H1 (cell line): ENCODE results near the gene TTC34. TPM values are rescaled to one million over a fixed set of nuclear protein-coding genes. Genes with fewer than 3 reads are reported as not detected.

ENCODE experiments used
- CTCF ChIA-PET: fragments of 300-600 bp; sonication (Branson Sonifier 250); formaldehyde crosslinking; loops from one replicate; lab custom pipeline; 2021; ENCODE audit not compliant: partially characterized antibody; lab: Charles Lee
- POLR2A ChIA-PET: fragments of 300-600 bp; sonication (Branson Sonifier 250); formaldehyde crosslinking; loops from one replicate; lab custom pipeline; 2021; ENCODE audit warnings: inconsistent platforms; ENCODE audit not compliant: partially characterized antibody; lab: Charles Lee
- DNase-seq, 2 experiments: peaks; one replicate each; pipeline versions ENCODE4 v3.0.0 to v3.0.0-alpha.2; 2010 to 2022; ENCODE audit warnings: low spot score in 2 of 2, low read depth in 1 of 2, mixed read lengths in 1 of 2
- FAIRE-seq: peaks from 2 replicates; lab custom pipeline; 2011; peaks lifted over from hg19 to GRCh38; lab: Jason Lieb, UNC
- H2AFZ ChIP-seq: 2 replicates; pipeline ENCODE4 v1.8.1; 2012; ENCODE audit warnings: low read length, inconsistent platforms
- H2AK5ac ChIP-seq: 2 replicates; pipeline ENCODE4 v1.6.1; 2013; ENCODE audit warnings: low read depth, low read length
- H2BK120ac ChIP-seq: replicated peaks from 2 replicates; pipeline ENCODE3; 2013; ENCODE audit warnings: low read depth, low read length, inconsistent platforms
- H2BK12ac ChIP-seq: 2 replicates; pipeline ENCODE4 v1.6.1; 2013; ENCODE audit warnings: low read depth, low read length
- H2BK15ac ChIP-seq: 2 replicates; pipeline ENCODE4 v1.6.1; 2013; ENCODE audit warnings: low read length
- H2BK20ac ChIP-seq: 2 replicates; pipeline ENCODE4 v1.6.1; 2013; ENCODE audit warnings: low read length
- H2BK5ac ChIP-seq: 2 replicates; pipeline ENCODE4 v1.6.1; 2013; ENCODE audit warnings: low read depth, low read length
- H3K14ac ChIP-seq: 2 replicates; pipeline ENCODE4 v1.6.1; 2013; ENCODE audit warnings: inconsistent platforms; ENCODE audit not compliant: insufficient read length
- H3K18ac ChIP-seq: 2 replicates; pipeline ENCODE4 v1.6.1; 2013; ENCODE audit warnings: low read length; ENCODE audit errors: extremely low read depth
- H3K23ac ChIP-seq: 2 replicates; pipeline ENCODE4 v1.6.1; 2013; ENCODE audit warnings: inconsistent platforms; ENCODE audit not compliant: insufficient read length
- H3K23me2 ChIP-seq: 2 replicates; pipeline ENCODE4 v1.6.1; 2013; ENCODE audit warnings: low read depth, low read length
- H3K27ac ChIP-seq: 2 replicates; pipeline ENCODE4 v1.6.1; 2011; ENCODE audit warnings: low read depth, low read length, inconsistent platforms
- H3K27me3 ChIP-seq, 4 experiments: replicated peaks in 1 of 4; 1 replicate in 1 of 4; 2 replicates in 3 of 4; pipeline versions ENCODE4 v1.6.1 to v1.8.1; 2011 to 2013; ENCODE audit warnings: low read length in 3 of 4, mild to moderate bottlenecking in 3 of 4, inconsistent platforms in 2 of 4, mixed read lengths in 2 of 4, moderate library complexity in 1 of 4; ENCODE audit not compliant: control insufficient read depth in 3 of 4, insufficient read depth in 3 of 4; ENCODE audit errors: extremely low read depth in 1 of 4
- H3K36me3 ChIP-seq, 4 experiments: 2 replicates each; pipeline versions ENCODE4 v1.6.1 to v1.8.1; 2011 to 2013; ENCODE audit warnings: mild to moderate bottlenecking in 4 of 4, low read length in 3 of 4, moderate library complexity in 2 of 4, control low read depth in 1 of 4, inconsistent platforms in 1 of 4; ENCODE audit not compliant: insufficient read depth in 4 of 4, control insufficient read depth in 2 of 4
- H3K4ac ChIP-seq: replicated peaks from 2 replicates; pipeline ENCODE3; 2013; ENCODE audit warnings: low read length, low read depth, mixed read lengths, inconsistent platforms; ENCODE audit not compliant: insufficient read length
- H3K4me1 ChIP-seq, 4 experiments: replicated peaks in 1 of 4; 1 replicate in 1 of 4; 2 replicates in 3 of 4; pipeline versions ENCODE4 v1.6.1 to v1.8.1; 2011 to 2013; ENCODE audit warnings: low read length in 3 of 4, inconsistent platforms in 2 of 4, mixed read lengths in 1 of 4; ENCODE audit not compliant: insufficient read depth in 4 of 4, control insufficient read depth in 3 of 4
- H3K4me2 ChIP-seq, 2 experiments: 2 replicates each; pipeline versions ENCODE4 v1.6.1 to v1.8.1; 2011 to 2013; ENCODE audit warnings: low read depth in 2 of 2, low read length in 2 of 2, control low read depth in 1 of 2, inconsistent platforms in 1 of 2, mild to moderate bottlenecking in 1 of 2; ENCODE audit not compliant: insufficient read depth in 1 of 2
- H3K4me3 ChIP-seq, 4 experiments: fragments of 200-600, 300-600 bp in 1 of 4; sonication (generic), shearing (Covaris generic), sonication (Bioruptor Twin) in 1 of 4; 2 replicates each; pipeline versions ENCODE4 v1.5.1 to v1.8.1; 2011 to 2016; ENCODE audit warnings: low read length in 4 of 4, low read depth in 3 of 4, control low read depth in 2 of 4, inconsistent platforms in 2 of 4, mild to moderate bottlenecking in 2 of 4, mixed read lengths in 1 of 4, moderate library complexity in 1 of 4; ENCODE audit not compliant: insufficient read depth in 2 of 4; ENCODE audit errors: extremely low read depth in 1 of 4
- H3K56ac ChIP-seq: replicated peaks from 2 replicates; pipeline ENCODE3; 2013; ENCODE audit warnings: low read depth, mild to moderate bottlenecking, mixed read lengths, low read length, inconsistent platforms; ENCODE audit not compliant: insufficient read length
- H3K79me1 ChIP-seq: 2 replicates; pipeline ENCODE4 v1.6.1; 2013; ENCODE audit warnings: low read depth, low read length, control low read depth
- H3K79me2 ChIP-seq, 2 experiments: 2 replicates each; pipeline versions ENCODE4 v1.6.1 to v1.8.1; 2012 to 2013; ENCODE audit warnings: low read length in 2 of 2, mild to moderate bottlenecking in 2 of 2, inconsistent platforms in 1 of 2; ENCODE audit not compliant: insufficient read depth in 2 of 2, control insufficient read depth in 1 of 2
- H3K9ac ChIP-seq, 4 experiments: replicated peaks in 1 of 4; 1 replicate in 1 of 4; 2 replicates in 3 of 4; pipeline versions ENCODE4 v1.6.1 to v1.8.1; 2011 to 2013; ENCODE audit warnings: low read depth in 3 of 4, low read length in 3 of 4, control low read depth in 2 of 4, mild to moderate bottlenecking in 2 of 4, moderate library complexity in 2 of 4, inconsistent platforms in 1 of 4; ENCODE audit errors: extremely low read depth in 1 of 4
- H3K9me3 ChIP-seq, 2 experiments: 2 replicates each; pipeline versions ENCODE4 v1.6.1 to v1.8.1; 2012 to 2013; ENCODE audit warnings: mild to moderate bottlenecking in 2 of 2, moderate library complexity in 2 of 2, control low read depth in 1 of 2, inconsistent platforms in 1 of 2, low read depth in 1 of 2, low read length in 1 of 2, mixed read lengths in 1 of 2; ENCODE audit not compliant: insufficient read depth in 2 of 2
- H4K20me1 ChIP-seq, 2 experiments: replicated peaks in 1 of 2; 2 replicates each; pipeline versions ENCODE3 to v1.8.1; 2011 to 2013; ENCODE audit warnings: inconsistent platforms in 2 of 2, low read length in 2 of 2, mild to moderate bottlenecking in 1 of 2; ENCODE audit not compliant: insufficient read depth in 2 of 2, control insufficient read depth in 1 of 2
- H4K5ac ChIP-seq: 2 replicates; pipeline ENCODE4 v1.6.1; 2013; ENCODE audit warnings: low read length, low read depth, mixed read lengths, inconsistent platforms; ENCODE audit not compliant: insufficient read length
- H4K8ac ChIP-seq: 2 replicates; pipeline ENCODE4 v1.8.0; 2013; ENCODE audit warnings: mild to moderate bottlenecking, moderate library complexity, low read length, inconsistent platforms; ENCODE audit not compliant: insufficient read depth; ENCODE audit errors: extremely low read depth
- H4K91ac ChIP-seq: replicated peaks from 2 replicates; pipeline ENCODE3; 2013; ENCODE audit warnings: low read length, mixed read lengths, inconsistent platforms; ENCODE audit not compliant: insufficient read length
- EZH2 ChIP-seq: fragments of 200-600 bp; sonication (generic); IDR thresholded peaks from 2 replicates; pipeline ENCODE4 v1.7.1; 2012; ENCODE audit warnings: low read depth, mild to moderate bottlenecking, moderate library complexity, low read length, inconsistent platforms; ENCODE audit not compliant: severe bottlenecking
- POU5F1 ChIP-seq: IDR thresholded peaks from 2 replicates; pipeline ENCODE4 v1.6.1; 2011; ENCODE audit warnings: low read depth, mild to moderate bottlenecking, low read length, moderate library complexity
- SIX5 ChIP-seq: IDR thresholded peaks from 2 replicates; pipeline ENCODE4 v1.6.1; 2011; ENCODE audit warnings: mild to moderate bottlenecking, low read depth, low read length
- SP2 ChIP-seq: IDR thresholded peaks from 2 replicates; pipeline ENCODE4 v1.6.1; 2012; ENCODE audit warnings: mild to moderate bottlenecking, low read length, inconsistent platforms
- YY1 ChIP-seq: IDR thresholded peaks from 2 replicates; pipeline ENCODE4 v1.6.1; 2011; ENCODE audit warnings: low read depth, mild to moderate bottlenecking, low read length
- WGBS, 2 experiments: shearing (Covaris generic) in 1 of 2; methylation state at CpG; one replicate each; pipeline versions ENCODE4 v1.1.6 to v1.1.7; 2013 to 2015; ENCODE audit warnings: low lambda C conversion rate in 2 of 2, mixed read lengths in 2 of 2, inconsistent platforms in 1 of 2, low coverage in 1 of 2, missing lambda C conversion rate in 1 of 2; ENCODE audit not compliant: insufficient replicate concordance in 2 of 2, insufficient coverage in 1 of 2, insufficient read length in 1 of 2; ENCODE audit errors: extremely low coverage in 1 of 2, missing lambda C conversion rate in 1 of 2; 5-methylcytosine and 5-hydroxymethylcytosine counted together
- polyA plus RNA-seq, 7 experiments: library from polyadenylated mRNA; depleted of rRNA in 3 of 7; stranded (reverse) in 5 of 7; unstranded in 2 of 7; fragments of >200 nt in 5 of 7; fragments of 200-250 nt in 2 of 7; gene quantifications; 1 replicate in 5 of 7; 2 replicates in 1 of 7; 4 replicates in 1 of 7; pipeline versions ENCODE4 v1.2.1 to v1.2.3, GENCODE V29; 2011 to 2013; ENCODE audit warnings: missing spikeins in 2 of 7, mixed read lengths in 2 of 7
- total RNA-seq: library from RNA; stranded (reverse); fragmentation: NEBNext Ultra II Directional; extraction: Animal tissue kit (Norgen Biotek cat#: 25700); gene quantifications from 2 replicates; pipeline ENCODE4 v1.2.1, GENCODE V29; 2021

Gene TTC34
- total and polyA plus RNA-seq, 2 of the 8 experiments (the other 6 are each of a cell fraction or from before 2014, with no cell fraction given), result 0.23 to 0.50 TPM

DNA sequence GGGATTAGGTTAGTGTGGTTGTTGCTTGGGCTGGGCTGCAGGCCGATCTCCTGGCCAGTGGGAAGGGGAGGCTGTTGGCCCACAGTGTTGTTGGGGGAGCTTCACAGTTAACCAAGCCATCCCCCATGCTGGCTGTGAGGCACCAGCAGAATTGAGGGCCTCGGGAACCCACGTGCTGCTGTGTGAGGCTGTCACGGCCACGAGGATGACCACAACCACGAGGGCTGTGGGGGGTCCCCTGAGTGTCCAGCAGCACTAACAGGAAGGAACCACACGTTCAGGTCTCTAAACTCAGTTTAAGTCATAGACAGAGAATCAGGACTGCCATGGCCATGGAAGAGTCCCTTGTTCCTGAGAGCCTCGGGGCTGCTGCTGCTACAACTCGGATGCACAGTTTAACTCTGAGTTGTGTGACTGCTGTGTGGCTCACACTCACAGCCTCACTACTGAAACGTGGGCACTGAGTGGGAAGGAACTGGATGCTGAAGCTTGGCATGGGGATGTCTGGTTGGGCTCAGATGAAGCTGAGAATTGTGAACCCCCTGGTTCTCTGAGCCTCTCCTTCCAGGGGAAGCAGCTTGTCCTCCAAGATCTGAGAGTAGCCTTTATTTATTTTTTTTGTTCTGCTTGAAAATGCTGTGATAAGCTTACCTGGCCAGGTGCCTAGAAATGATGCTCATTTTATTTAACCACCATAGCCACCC lies 163.9 kb downstream of the TTC34 start:
- Histone ChIP-seq H3K79me1 (no peaks in the 10 kb centered on the region), H2BK120ac (no peak overlapping the region), H2BK5ac (no peak overlapping the region), H3K27ac (no peak overlapping the region), H4K91ac (no peak overlapping the region), H4K20me1 (peaks cover 0 to 7% of the 10 kb centered on the region in 2 experiments), H4K5ac (no peak overlapping the region), H3K79me2 (no peaks in the 10 kb centered on the region; a peak in 1 of 4 replicates), H3K56ac (no peak overlapping the region), H4K8ac (no peak overlapping the region), H3K4me1 (peaks cover 3 to 26% (median 20%) of the 10 kb centered on the region in 4 experiments), H2AFZ (no peak overlapping the region), H3K23ac (no peak overlapping the region), H3K14ac (no peak overlapping the region), H3K9ac (no peak overlapping the region), H3K4me3 (no peak overlapping the region), H3K18ac (no peak overlapping the region), H2BK20ac (no peak overlapping the region), H3K36me3 (no peaks in the 10 kb centered on the region), H3K4ac (no peak overlapping the region), H3K27me3 (peaks cover 0 to 8% (median 4%) of the 10 kb centered on the region in 4 experiments; a peak in 4 of 7 replicates), H3K23me2 (peaks cover 8% of the 10 kb centered on the region; the same call in 1 of the 2 replicates), H2BK15ac (no peak overlapping the region), H3K4me2 (no peak overlapping the region), H3K9me3 (no peaks in the 10 kb centered on the region), H2BK12ac (no peak overlapping the region), H2AK5ac (no peak overlapping the region)
- CTCF ChIA-PET, result interaction anchor here (1.0 kb wide), 1 partner anchor 75 kb away, joined by 3 read pairs; no protein-coding TSS in a partner anchor
- FAIRE-seq (no peak), DNase-seq (no peak)
- POLR2A ChIA-PET, result no interaction called here
- 86% methylated on average over 10 of the region's 10 CpGs; no CpG with 5 or more reads in 1 of the 2 experiments for WGBS, 2 experiments
- TF ChIP-seq YY1, result no peak
- TF ChIP-seq SIX5, result no peak
- no peak for TF ChIP-seq SP2
- TF ChIP-seq POU5F1, result no peak
- no peak for TF ChIP-seq EZH2
